Stimulated activated CD8-positive, alpha-beta memory T cell treated with anti-CD3 and anti-CD28 coated beads, Interleukin-7, amount 100 ng/mL, for 4 hours (primary cell): Measurements from ENCODE around the gene ST3GAL5.

ENCODE experiments used
- DNase-seq, 2 donors: peaks; one replicate each; pipeline ENCODE4 v3.0.0-alpha.2; 2020; ENCODE audit warnings: low read depth in 2 of 2

The ST3GAL5 gene

GRCh38 chr2:85806358-85807118, 82.3 kb downstream of the ST3GAL5 start:
- no peak for DNase-seq

GRCh38 chr2:85804583-85804982, 84.2 kb downstream of the ST3GAL5 start:
- no peak for DNase-seq

GRCh38 chr2:85803704-85804425, 84.9 kb downstream of the ST3GAL5 start:
- DNase-seq: no peak

GRCh38 chr2:85802354-85803103, 86.3 kb downstream of the ST3GAL5 start:
- no peak for DNase-seq

GRCh38 chr2:85801871-85802270, 86.9 kb downstream of the ST3GAL5 start:
- no peak for DNase-seq

GRCh38 chr2:85800586-85800985, 88.2 kb downstream of the ST3GAL5 start:
- no peak for DNase-seq

GRCh38 chr2:85799215-85799956, 89.4 kb downstream of the ST3GAL5 start:
- DNase-seq: no peak

GRCh38 chr2:85797921-85798320, 90.9 kb downstream of the ST3GAL5 start:
- no peak for DNase-seq

- no peak for DNase-seq
Observed at GRCh38 chr2:85797263-85797660, 91.5 kb downstream of the ST3GAL5 start.

- DNase-seq: no peak
Observed at GRCh38 chr2:85796341-85797262, 92.2 kb downstream of the ST3GAL5 start.

GRCh38 chr2:85796046-85796340, 92.8 kb downstream of the ST3GAL5 start:
- DNase-seq: no peak

GRCh38 chr2:85795331-85796045, 93.3 kb downstream of the ST3GAL5 start:
- DNase-seq: no peak

GRCh38 chr2:85794491-85795121, 94.2 kb downstream of the ST3GAL5 start:
- DNase-seq: no peak

GRCh38 chr2:85794038-85794441, 94.8 kb downstream of the ST3GAL5 start:
- no peak for DNase-seq

GRCh38 chr2:85793584-85793983, 95.2 kb downstream of the ST3GAL5 start:
- DNase-seq: no peak

- no peak for DNase-seq
Observed at GRCh38 chr2:85792783-85793441, 95.9 kb downstream of the ST3GAL5 start.

- DNase-seq: no peak
Observed at GRCh38 chr2:85791704-85792565, 96.9 kb downstream of the ST3GAL5 start.

- no peak for DNase-seq
Observed at GRCh38 chr2:85790499-85791188, 98.1 kb downstream of the ST3GAL5 start.
